SK-N-MC (cell line): ENCODE data around the gene PEX11A.

ENCODE experiments used
- DNase-seq: peaks from one replicate; pipeline ENCODE4 v3.0.0-alpha.2; 2011; ENCODE audit warnings: low read depth, low spot score
- H3K27ac ChIP-seq: fragments of 200-600 bp; sonication (generic); 2 replicates; pipeline ENCODE4 v1.5.1; 2016; ENCODE audit warnings: mixed run types
- H3K36me3 ChIP-seq: fragments of 200-600 bp; sonication (generic); 2 replicates; pipeline ENCODE4 v1.6.1; 2017; ENCODE audit warnings: antibody characterized with exemption, low read length, mixed read lengths; ENCODE audit not compliant: insufficient read depth
- H3K4me3 ChIP-seq: fragments of 200-600 bp; sonication (generic); 2 replicates; pipeline ENCODE4 v1.5.1; 2016
- H3K9ac ChIP-seq: fragments of 200-600 bp; sonication (generic); 2 replicates; pipeline ENCODE4 v1.8.0; 2017; ENCODE audit warnings: mixed run types, mixed read lengths; ENCODE audit not compliant: insufficient read length
- H3K9me3 ChIP-seq: fragments of 200-600 bp; sonication (generic); 2 replicates; pipeline ENCODE4 v1.6.1; 2017; ENCODE audit warnings: low read depth, mild to moderate bottlenecking, antibody characterized with exemption, low read length, moderate library complexity, mixed read lengths
- EZH2 ChIP-seq: fragments of 200-600 bp; sonication (generic); IDR thresholded peaks from one replicate; pipeline ENCODE4 v1.6.1; 2017; ENCODE audit warnings: antibody characterized with exemption
- FOXP2 ChIP-seq: optimal IDR thresholded peaks from 2 replicates; pipeline ENCODE3; 2011; ENCODE audit warnings: mild to moderate bottlenecking, moderate library complexity; ENCODE audit not compliant: insufficient read depth; ENCODE audit errors: extremely low read length, control extremely low read depth
- POLR2AphosphoS5 ChIP-seq: IDR thresholded peaks from 2 replicates; pipeline ENCODE4 v1.6.1; 2012; ENCODE audit warnings: mild to moderate bottlenecking, low read depth, low read length, borderline replicate concordance

Gene PEX11A

GRCh38 chr15:89654301-89654761 lies 36.2 kb downstream of the PEX11A start:
- H3K9me3 ChIP-seq = no peaks in the 10 kb centered on the region
- no peak overlapping the region for H3K27ac ChIP-seq
- H3K4me3 ChIP-seq = peak overlapping the region; percentile 84
- no peak for DNase-seq
- TF ChIP-seq POLR2AphosphoS5 (no peak), FOXP2 (no peak), EZH2 (no peak)
- peaks cover 14% of the 10 kb centered on the region; the same call in 1 of the 2 replicates for H3K36me3 ChIP-seq
- peak overlapping the region; percentile 82 for H3K9ac ChIP-seq

DNA sequence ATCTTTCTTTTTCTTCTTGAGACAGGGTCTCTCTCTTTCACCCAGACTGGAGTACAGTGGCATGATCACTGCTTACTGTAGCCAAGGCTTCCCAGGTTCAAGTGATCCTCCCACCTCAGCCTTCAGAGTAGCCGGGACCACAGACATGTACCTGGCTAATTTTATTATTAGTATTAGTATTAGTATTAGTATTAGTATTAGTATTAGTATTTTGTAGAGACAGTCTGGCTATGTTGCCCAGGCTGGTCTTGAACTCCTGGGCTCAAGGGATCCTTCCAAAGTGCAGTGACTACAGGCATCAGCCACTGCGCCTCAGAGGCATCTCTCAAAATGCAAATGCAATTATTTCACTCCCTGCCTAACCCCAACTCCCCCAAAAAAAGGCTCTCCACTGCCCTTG lies 37.0 kb downstream of the PEX11A start:
- Histone ChIP-seq H3K36me3 (peaks cover 14% of the 10 kb centered on the region; the same call in 1 of the 2 replicates), H3K4me3 (no peak overlapping the region), H3K27ac (no peak overlapping the region), H3K9me3 (no peaks in the 10 kb centered on the region), H3K9ac (no peak overlapping the region)
- no peak for DNase-seq
- TF ChIP-seq EZH2 (no peak), POLR2AphosphoS5 (no peak; the same call in 1 of the 2 replicates), FOXP2 (no peak)

DNA sequence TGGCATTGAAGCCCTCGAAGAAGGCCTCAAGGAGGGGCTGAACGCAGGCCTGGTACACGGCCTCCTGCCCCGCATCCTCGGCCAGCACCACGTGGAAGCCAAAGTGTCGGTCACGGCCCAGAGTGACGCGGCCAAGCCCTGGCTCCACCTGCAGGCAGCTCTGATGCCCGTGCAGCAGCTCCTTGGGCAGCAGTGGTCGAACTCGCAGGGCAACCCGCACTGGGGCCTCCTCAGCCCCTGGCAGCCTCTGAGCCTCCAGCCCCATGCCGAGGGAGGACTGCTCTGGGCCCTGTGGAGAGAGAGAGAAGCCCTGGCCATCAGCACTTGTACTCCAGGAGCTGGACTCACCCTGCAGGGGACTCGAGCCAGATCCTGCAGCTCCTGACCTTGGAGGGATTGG lies 37.9 kb downstream of the PEX11A start:
- Histone ChIP-seq H3K9me3 (no peaks in the 10 kb centered on the region), H3K9ac (no peak overlapping the region), H3K4me3 (no peak overlapping the region), H3K27ac (no peak overlapping the region), H3K36me3 (peaks cover 18% of the 10 kb centered on the region; the same call in 1 of the 2 replicates)
- no peak for DNase-seq
- TF ChIP-seq FOXP2 (no peak), EZH2 (no peak), POLR2AphosphoS5 (no peak)

- Histone ChIP-seq H3K4me3 (no peak overlapping the region), H3K9ac (no peak overlapping the region), H3K27ac (0 out of 2 replicates have a peak overlapping the region, but pooled peaks have one; percentile 42), H3K36me3 (peaks cover 18% of the 10 kb centered on the region; the same call in 1 of the 2 replicates), H3K9me3 (no peaks in the 10 kb centered on the region)
- no peak for DNase-seq
- TF ChIP-seq EZH2 (no peak), POLR2AphosphoS5 (no peak), FOXP2 (no peak)
These were observed 38.4 kb downstream of the PEX11A start for GRCh38 chr15:89652131-89652530.

DNA sequence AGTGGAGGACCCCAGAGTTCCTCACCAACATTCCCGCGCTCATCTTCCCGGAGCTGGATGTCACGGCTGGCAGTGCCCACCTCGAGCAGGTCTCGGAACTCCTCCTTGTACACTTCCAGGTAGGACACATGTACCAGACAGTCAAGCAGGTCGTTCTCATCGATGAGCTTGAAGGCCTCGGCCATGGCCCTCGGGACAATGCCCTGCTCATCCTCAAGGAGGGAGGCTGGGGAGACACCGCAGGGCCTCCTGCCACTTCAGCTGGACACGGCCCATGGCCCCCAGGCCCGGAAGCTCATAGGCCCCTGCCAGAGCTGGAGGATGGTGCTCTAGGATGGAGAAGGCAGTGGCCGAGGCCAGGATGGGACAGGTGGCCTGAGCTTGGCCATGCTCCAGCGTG lies 40.8 kb downstream of the PEX11A start:
- Histone ChIP-seq H3K9ac (no peak overlapping the region), H3K27ac (no peak overlapping the region), H3K4me3 (no peak overlapping the region), H3K36me3 (peaks cover 38% of the 10 kb centered on the region; the same call in 1 of the 2 replicates), H3K9me3 (no peaks in the 10 kb centered on the region)
- no peak for DNase-seq
- no peak for TF ChIP-seq POLR2AphosphoS5
- TF ChIP-seq FOXP2 = no peak
- TF ChIP-seq EZH2 = no peak

DNA sequence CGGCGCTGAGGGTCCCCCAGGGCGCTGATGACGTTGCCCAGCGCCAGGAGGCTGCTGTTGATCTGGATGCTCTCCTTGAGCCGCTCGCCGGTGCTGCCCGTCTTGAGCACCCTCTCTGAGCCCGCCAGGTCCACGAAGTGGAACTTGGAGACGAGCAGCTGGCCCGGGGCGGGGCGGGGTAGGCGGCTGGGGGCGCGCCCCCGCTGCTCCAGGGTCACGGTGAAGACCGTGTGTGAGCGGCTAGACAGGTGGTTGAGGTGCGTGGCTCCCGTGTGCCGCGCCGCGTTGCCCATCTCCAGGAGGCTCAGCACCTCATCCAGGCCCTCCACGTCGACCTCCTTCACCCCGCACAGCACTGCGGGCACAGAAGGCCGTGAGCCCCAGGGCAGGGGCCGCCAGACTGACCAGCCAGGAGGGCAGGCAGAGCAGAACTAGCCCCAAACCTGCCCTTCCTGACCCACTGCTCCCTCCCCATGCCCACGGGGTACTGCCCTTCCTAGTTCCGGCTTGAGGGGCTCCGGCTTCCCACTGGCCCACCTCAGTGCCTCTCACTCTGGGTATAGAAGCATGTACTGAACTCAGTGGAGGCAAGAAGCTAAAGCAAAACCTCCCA lies 41.4 kb downstream of the PEX11A start:
- Histone ChIP-seq H3K9me3 (no peaks in the 10 kb centered on the region), H3K4me3 (no peak overlapping the region), H3K27ac (no peak overlapping the region), H3K36me3 (peaks cover 42% of the 10 kb centered on the region; the same call in 1 of the 2 replicates), H3K9ac (no peak overlapping the region)
- TF ChIP-seq POLR2AphosphoS5 (no peak), FOXP2 (no peak), EZH2 (no peak)
- no peak for DNase-seq

- no peak for TF ChIP-seq FOXP2
- Histone ChIP-seq H3K9ac (no peak overlapping the region), H3K4me3 (no peak overlapping the region), H3K9me3 (no peaks in the 10 kb centered on the region), H3K36me3 (peaks cover 46% of the 10 kb centered on the region; the same call in 1 of the 2 replicates), H3K27ac (no peak overlapping the region)
- DNase-seq = no peak
These were observed 42.2 kb downstream of the PEX11A start for GRCh38 chr15:89648106-89649012.

DNA sequence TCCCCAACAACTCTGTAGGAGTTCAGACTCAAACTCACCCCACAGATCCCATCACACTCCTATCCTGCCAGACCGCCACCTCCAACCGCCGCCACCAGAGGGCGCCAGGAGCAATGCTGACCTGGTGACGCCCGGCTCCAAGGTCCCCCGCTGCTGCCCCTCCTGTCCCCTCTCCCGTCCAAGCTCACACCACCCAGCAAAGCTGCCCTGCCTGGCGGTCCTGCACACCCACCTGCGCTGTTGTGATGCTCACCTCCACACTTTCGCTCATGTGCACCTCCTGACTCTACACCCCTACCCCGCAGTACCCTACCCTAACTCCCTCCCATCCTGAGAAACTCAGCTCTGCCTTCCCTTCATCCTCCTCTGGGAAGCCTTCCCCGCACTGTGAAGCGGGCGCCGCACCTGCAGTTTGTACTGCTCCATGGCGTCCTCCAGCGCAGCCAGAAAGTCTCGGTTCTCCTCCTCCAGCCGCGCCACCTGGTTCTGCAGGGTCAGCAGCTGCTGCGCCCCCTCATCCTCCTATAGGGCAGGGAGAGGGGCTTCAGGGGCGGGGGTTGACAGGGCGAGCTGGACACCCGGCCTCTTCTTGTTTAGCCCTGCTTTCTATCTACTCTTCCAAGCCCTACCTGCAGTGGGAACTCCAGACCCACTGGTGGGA lies 43.2 kb downstream of the PEX11A start:
- Histone ChIP-seq H3K36me3 (peaks cover 47% of the 10 kb centered on the region), H3K27ac (no peak overlapping the region), H3K4me3 (no peak overlapping the region), H3K9me3 (no peaks in the 10 kb centered on the region), H3K9ac (no peak overlapping the region)
- TF ChIP-seq EZH2 (no peak), POLR2AphosphoS5 (peak; percentile 29; the same call in 1 of the 2 replicates)
- DNase-seq = no peak
